ENCODE data around the gene TMTC1. TPM values are rescaled to one million over a fixed set of nuclear protein-coding genes. Genes with fewer than 3 reads are reported as not detected.

TMTC1 gene
- total RNA-seq, 2 donors from 2014 or later, result 15.6 to 20.1 TPM

GRCh38 chr12:29725587-29726320, 58.0 kb downstream of the TMTC1 start:
- Histone ChIP-seq H3K27me3 (no peaks in the 10 kb centered on the region), H3K27ac (no peak overlapping the region), H3K4me3 (no peak overlapping the region), H3K4me1 (no peaks in the 10 kb centered on the region), H3K9me3 (no peaks in the 10 kb centered on the region), H3K36me3 (replicated peaks in 1 of 2; ENCODE audit: insufficient read depth in 1 of 2, low read depth in 2 of 2) (no peaks in the 10 kb centered on the region)
- DNase-seq (peak in 1 of 4 donors; percentile 17), ATAC-seq (no peak)
- intact Hi-C loops (cut with DNase I), result no loop called here
- TF ChIP-seq POLR2A (IDR thresholded peaks at IDR 0.05) (no peak), CTCF (IDR thresholded peaks at IDR 0.05) (no peak)
- WGBS, 2 donors, result 47 to 52% methylated on average over 6 of the region's 6 CpGs

DNA sequence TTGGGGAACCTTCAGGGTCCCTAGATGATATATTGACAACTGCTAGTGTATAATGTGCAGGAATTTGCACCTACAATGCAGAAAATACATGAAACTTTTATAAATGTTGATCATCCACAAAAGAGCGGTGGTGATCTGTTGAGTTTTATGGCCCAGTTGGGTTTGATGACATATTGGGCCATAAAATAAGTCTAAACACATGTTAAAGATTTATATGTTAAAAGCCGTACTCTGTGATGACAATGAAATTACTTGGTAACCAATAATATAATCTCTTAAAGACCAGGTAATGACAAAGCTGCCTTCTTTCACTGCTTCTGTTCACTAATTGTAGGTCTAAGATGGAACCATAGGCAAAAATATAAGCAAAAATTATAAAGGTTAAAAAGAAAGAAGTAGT, 61.6 kb downstream of the TMTC1 start:
- no peaks in the 10 kb centered on the region for H3K27me3 ChIP-seq
- H3K4me1 ChIP-seq, result no peaks in the 10 kb centered on the region
- WGBS, 2 donors, result 81 to 92% methylated on average over 2 of the region's 2 CpGs
- H3K36me3 ChIP-seq (replicated peaks in 1 of 2; ENCODE audit: insufficient read depth in 1 of 2, low read depth in 2 of 2), result no peaks in the 10 kb centered on the region
- intact Hi-C loops (cut with DNase I), result no loop called here
- H3K4me3 ChIP-seq, result no peak overlapping the region
- DNase-seq (no peak), ATAC-seq (no peak)
- H3K27ac ChIP-seq, result no peak overlapping the region
- no peak for TF ChIP-seq POLR2A (IDR thresholded peaks at IDR 0.05)
- TF ChIP-seq CTCF (IDR thresholded peaks at IDR 0.05), result no peak
- no peaks in the 10 kb centered on the region for H3K9me3 ChIP-seq

DNA sequence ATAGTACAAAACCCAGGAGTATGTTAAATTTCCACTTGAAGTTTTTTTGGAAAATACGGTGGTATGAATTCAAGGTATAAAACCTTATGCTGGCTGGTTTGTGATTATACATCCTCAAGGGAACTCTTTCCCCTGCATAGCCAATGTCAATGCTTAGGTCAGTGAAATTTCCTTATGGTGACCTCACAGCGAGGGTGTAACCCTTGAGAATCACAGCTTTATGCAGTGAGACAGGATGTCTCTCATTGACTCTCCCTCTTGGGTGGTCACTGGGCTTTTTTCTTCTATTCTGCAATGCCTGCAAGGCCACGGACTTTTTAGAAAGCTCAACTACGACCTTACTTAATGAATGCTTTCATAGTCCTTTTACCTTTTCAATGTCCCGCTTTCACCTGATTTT, 64.4 kb downstream of the TMTC1 start:
- Histone ChIP-seq H3K27me3 (no peaks in the 10 kb centered on the region), H3K36me3 (replicated peaks in 1 of 2; ENCODE audit: insufficient read depth in 1 of 2, low read depth in 2 of 2) (no peaks in the 10 kb centered on the region), H3K27ac (no peak overlapping the region), H3K9me3 (no peaks in the 10 kb centered on the region), H3K4me3 (no peak overlapping the region), H3K4me1 (no peaks in the 10 kb centered on the region)
- no peak for TF ChIP-seq POLR2A (IDR thresholded peaks at IDR 0.05)
- TF ChIP-seq CTCF (IDR thresholded peaks at IDR 0.05), result no peak
- WGBS, 2 donors, result 62 to 68% methylated on average over 5 of the region's 5 CpGs
- ATAC-seq (no peak), DNase-seq (no peak)
- intact Hi-C loops (cut with DNase I), result no loop called here

DNA sequence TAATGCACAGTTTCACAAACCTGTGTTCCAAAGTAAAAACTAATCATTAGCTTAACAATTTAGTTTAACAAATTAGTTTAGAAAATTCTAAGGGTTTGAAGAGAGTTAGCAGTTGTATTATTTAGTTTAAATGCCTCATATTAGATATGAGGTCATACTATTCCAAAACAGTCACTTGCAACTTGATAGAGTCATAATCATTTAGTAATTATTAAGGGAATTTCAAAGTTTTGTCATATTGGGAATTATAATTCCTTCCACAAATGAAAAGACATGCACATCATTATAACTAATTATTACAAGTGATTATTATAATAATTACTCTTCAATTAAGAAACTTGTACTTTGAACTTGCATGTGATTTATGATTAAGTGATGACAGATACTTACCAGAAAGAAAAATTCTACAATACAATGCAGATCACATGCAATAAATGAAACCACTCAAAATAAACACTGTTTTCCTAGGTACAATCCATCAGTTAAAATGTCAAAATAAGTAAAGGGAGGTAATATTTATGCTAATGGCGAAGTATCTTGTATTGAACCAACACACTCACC, 66.1 kb downstream of the TMTC1 start:
- no peaks in the 10 kb centered on the region for H3K9me3 ChIP-seq
- DNase-seq, result no peak
- TF ChIP-seq CTCF (IDR thresholded peaks at IDR 0.05) (no peak), POLR2A (IDR thresholded peaks at IDR 0.05) (no peak)
- ATAC-seq, result no peak
- 0% methylated on average over 1 of the region's 1 CpG for WGBS, 2 donors
- no peaks in the 10 kb centered on the region for H3K27me3 ChIP-seq
- H3K4me1 ChIP-seq, result no peaks in the 10 kb centered on the region
- no peaks in the 10 kb centered on the region for H3K36me3 ChIP-seq (replicated peaks in 1 of 2; ENCODE audit: insufficient read depth in 1 of 2, low read depth in 2 of 2)
- H3K27ac ChIP-seq, result no peak overlapping the region
- no peak overlapping the region for H3K4me3 ChIP-seq
- intact Hi-C loops (cut with DNase I), result no loop called here

GRCh38 chr12:29714966-29715365, 68.8 kb downstream of the TMTC1 start:
- DNase-seq (no peak), ATAC-seq (no peak)
- H3K27ac ChIP-seq, result no peak overlapping the region
- no peaks in the 10 kb centered on the region for H3K4me1 ChIP-seq
- no peaks in the 10 kb centered on the region for H3K9me3 ChIP-seq
- H3K4me3 ChIP-seq, result no peak overlapping the region
- intact Hi-C loops (cut with DNase I), result no loop called here
- no peaks in the 10 kb centered on the region for H3K27me3 ChIP-seq
- no peaks in the 10 kb centered on the region for H3K36me3 ChIP-seq (replicated peaks in 1 of 2; ENCODE audit: insufficient read depth in 1 of 2, low read depth in 2 of 2)
- no peak for TF ChIP-seq CTCF (IDR thresholded peaks at IDR 0.05)
- no peak for TF ChIP-seq POLR2A (IDR thresholded peaks at IDR 0.05)

All from body of pancreas (tissue), 4 donors.